GM18519 (cell line): ENCODE measurements around the gene CDC42SE1.

Experiments used
- ATAC-seq: cut with Tn5 transposase; IDR thresholded peaks from one replicate; pipeline ENCODE4 v1.9.1; 2021; ENCODE audit warnings: mild to moderate bottlenecking, moderate library complexity; ENCODE audit not compliant: unreplicated experiment, low FRiP score

Gene CDC42SE1

DNA sequence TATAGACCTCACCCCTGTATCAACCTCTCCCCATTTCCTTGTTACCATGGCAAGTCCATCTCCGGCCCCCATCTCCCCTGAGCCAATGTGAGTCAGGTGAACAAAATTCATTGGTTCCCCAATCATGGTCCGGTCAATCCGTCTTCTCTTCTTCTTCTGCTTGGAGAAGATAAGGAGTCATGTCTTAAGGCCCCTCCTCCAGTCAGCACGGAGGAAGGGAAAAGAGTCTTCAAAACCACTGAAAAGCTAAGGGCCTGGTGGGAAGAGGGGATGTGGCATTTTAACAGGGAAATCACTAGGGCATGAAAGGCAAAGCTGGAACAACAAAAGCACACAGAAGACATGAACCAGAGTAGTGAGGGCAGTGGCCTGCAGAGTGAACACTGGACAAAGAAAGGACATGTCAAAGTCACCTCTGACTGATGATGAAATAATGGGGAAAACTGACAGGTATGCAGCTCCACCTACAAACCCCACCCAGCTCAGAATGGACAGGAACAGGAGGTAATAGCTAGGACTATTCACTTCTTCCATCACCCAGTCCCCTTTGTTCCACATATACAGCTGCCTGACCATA, 4.4 kb downstream of the CDC42SE1 start:
- ATAC-seq: no peak

DNA sequence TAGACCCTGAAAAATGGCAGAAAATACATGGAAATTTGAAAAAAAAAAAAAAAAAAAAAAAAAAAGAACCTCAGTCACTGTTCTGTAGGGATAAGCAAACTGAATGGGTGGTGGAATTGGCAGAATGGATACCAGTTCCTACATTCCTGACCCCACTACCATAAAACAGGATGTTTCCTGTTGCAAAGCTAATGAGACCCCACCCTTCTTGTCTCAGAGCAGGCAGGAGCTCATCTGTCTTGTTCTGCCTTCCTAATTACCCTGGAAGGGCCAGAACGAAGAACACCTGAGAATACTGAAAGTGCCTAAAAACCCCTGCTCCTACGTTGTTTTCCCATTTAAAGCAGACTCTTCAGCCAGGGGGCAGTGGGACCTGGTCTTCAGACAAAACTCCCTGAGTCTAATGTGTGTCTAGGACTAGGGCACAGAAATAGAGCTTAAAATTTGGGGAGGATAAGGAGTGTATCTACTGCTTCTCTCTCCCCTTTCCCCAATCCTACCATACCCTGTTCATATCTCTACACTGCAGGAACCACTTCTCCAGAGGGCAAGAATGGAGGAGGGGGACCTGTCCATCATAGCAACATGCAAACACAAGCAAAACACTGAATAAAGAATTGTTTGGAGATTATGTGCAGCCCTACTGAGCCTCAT, 7.9 kb downstream of the CDC42SE1 start:
- no peak for ATAC-seq

DNA sequence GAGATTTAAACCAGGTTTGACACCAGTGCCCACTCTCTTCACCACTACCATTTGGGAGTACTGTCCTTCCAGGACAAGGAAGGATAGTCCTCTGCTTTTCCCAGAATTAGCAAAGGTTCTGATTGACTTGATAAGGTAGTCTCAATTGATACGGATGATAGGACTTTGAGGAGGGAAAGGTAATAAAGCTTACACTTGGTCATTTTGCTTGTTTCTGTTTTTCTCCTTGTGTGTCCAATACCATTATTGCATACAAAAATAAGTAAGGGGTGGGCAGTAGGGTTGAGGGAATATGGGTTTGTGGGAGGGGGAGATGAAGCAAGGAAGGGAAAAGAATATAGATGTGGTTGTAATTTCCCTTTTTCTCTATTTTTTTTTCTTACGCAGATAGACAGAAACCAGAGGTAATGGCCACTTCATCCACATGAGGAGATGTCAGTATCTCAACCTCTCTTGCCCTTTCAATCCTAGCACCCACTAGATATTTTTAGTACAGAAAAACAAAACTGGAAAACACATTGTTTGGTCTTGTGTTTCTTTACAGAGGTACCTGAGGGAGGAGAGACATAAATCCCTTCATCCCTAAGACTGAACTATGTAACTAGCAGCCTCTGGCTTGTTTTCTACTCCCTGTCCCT, 9.3 kb downstream of the CDC42SE1 start:
- no peak for ATAC-seq

DNA sequence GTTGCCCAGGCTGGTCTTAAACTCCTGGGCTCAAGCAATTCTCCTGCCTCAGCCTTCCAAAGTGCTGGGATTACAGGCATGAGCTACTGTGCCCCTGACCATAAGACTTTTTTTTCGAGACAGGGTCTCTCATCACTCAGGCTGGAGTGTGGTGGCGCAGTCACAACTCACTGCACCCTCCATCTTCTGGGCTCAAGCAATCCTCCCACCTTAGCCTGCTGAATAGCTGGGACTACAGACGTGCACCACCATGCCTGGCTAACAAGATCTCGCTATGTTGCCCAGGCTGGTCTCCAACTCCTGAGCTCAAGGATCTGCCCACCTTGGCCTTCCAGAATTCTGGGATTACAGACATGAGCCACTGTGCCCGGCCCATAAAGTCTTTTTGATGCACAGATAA, 10.0 kb downstream of the CDC42SE1 start:
- no peak for ATAC-seq

DNA sequence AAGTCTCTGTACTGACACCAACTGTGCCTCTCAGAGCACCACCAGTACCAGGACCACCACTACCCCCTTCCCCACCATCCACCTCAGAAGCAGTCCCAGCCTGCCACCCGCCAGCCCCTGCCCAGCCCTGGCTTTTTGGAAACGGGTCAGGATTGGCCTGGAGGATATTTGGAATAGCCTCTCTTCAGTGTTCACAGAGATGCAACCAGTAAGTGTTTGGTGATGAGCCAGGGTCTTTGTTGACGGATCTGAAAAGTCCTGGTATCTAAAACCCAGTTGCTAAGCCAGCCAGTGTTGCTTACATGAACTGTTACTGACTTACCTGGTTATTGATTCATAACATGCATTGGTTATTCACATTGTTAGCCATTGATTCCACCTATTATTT, 10.8 kb downstream of the CDC42SE1 start:
- no peak for ATAC-seq

DNA sequence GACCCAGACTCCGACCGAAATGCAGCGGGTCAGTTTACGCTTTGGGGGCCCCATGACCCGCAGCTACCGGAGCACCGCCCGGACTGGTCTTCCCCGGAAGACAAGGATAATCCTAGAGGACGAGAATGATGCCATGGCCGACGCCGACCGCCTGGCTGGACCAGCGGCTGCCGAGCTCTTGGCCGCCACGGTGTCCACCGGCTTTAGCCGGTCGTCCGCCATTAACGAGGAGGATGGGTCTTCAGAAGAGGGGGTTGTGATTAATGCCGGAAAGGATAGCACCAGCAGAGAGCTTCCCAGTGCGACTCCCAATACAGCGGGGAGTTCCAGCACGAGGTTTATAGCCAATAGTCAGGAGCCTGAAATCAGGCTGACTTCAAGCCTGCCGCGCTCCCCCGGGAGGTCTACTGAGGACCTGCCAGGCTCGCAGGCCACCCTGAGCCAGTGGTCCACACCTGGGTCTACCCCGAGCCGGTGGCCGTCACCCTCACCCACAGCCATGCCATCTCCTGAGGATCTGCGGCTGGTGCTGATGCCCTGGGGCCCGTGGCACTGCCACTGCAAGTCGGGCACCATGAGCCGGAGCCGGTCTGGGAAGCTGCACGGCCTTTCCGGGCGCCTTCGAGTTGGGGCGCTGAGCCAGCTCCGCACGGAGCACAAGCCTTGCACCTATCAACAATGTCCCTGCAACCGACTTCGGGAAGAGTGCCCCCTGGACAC, 11.3 kb downstream of the CDC42SE1 start:
- no peak for ATAC-seq

DNA sequence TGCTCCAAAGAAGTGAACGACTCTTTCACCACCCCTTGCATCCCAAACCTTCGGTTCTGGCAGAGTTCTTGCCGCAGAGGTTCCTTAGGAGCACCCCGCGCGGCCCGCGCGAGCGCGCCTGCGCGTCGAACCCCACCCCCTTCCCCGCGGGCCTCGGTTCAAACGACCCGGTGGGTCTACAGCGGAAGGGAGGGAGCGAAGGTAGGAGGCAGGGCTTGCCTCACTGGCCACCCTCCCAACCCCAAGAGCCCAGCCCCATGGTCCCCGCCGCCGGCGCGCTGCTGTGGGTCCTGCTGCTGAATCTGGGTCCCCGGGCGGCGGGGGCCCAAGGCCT, 11.9 kb downstream of the CDC42SE1 start, which contains the start of gene C1orf56:
Gene C1orf56 (plus strand): TSS at position 161 of the 334 bp plus-strand sequence. CDS start 97 bp downstream, at position 258.
- no peak for ATAC-seq

- ATAC-seq: no peak
Measured at GRCh38 chr1:151043163-151043562, 16.3 kb downstream of the CDC42SE1 start.

- ATAC-seq: no peak
Measured at GRCh38 chr1:151039521-151039920, 19.9 kb downstream of the CDC42SE1 start.

- no peak for ATAC-seq
Measured at GRCh38 chr1:151037032-151037431, 22.4 kb downstream of the CDC42SE1 start.

DNA sequence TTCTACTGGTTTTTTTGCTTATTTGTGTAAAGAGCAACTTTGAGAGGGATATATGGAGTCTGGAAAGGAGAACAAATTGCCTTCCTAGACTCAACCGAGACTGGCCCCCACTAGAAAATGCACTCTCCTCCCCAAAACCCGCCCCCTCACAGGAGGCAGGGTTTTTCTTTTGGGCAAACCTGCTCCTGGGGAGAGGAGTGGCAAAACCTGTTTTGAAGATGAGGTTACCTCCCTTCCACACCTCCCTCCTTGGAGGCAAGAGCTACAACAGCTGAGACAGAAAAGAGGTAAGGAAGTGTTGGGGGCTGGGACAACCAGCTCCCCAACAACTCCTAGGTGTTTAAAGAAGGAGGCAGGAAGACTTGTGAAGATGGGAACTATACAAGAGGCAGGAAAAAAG, 23.1 kb downstream of the CDC42SE1 start, which contains the start of gene BNIPL:
Gene BNIPL (plus strand): TSS at position 231 of the 400 bp plus-strand sequence. CDS start 140 bp downstream, at position 371.
- ATAC-seq: no peak

DNA sequence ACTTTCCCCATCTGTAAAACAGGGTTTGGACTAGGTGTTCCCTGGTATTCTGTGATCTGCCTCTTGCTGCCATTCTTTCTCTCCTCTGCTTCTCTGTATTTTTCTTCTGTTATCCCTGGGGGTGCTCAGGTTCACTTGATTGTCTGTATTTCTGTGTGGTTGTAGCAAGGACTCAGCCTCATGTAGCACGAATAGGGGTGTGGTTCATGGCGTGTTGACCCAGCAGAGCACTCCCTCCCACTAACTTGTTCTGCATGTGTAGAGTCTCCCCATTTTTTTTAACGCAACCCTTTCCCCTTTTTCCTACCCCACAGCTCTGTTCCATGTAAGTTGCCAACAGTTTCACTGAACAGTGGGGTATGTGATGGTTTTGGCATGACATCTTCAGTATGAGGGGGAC, 24.3 kb downstream of the CDC42SE1 start:
- ATAC-seq: no peak

- ATAC-seq: no peak
Measured at GRCh38 chr1:151032164-151032563, 27.3 kb downstream of the CDC42SE1 start.

DNA sequence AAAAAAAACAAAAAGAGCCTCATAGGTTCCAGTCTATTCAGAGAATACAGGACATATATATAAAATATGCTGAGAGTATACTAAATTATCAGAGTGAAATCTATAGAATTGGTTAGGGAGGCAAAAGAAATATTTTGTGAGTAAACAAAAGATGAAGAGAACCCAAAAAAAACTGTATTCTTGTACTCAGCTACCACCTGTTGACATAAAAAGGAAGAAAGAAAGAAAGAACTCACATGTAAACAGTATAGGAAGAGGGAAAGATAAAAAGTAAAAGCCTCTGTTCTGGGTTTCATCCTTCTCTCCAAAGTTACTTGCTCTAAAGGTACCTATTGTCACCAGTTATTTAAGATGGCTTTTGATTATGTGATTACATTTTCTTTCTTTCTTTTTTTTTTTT, 33.0 kb downstream of the CDC42SE1 start:
- no peak for ATAC-seq

DNA sequence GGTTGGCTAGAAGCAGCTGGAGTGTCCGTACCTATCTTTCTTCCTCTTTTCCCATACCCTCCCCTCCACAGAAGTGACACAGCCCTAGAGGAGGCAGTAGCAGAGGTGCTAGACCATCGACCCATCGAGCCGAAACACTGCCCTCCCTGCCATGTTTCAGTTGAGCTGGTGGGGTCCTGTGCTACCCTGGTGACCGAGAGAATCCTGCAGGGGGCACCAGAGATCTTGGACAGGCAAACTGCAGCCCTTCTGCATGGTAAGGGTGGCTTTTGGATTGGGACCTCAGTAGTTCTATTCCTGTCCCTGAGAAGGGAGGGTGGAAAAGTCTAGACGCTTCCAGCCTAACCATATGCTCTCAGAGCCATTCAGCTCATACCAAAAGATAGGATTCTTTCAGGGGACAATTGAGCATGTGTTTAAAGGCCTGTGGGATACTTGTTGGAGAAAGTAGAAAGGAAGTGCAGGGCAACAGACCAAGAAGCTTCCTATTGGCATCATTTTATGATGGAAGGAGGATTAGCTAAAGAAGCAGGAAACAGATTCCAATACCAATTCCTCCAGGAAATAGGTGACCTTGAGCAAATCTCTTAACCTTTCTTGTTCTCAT, 34.8 kb downstream of the CDC42SE1 start:
- no peak for ATAC-seq

DNA sequence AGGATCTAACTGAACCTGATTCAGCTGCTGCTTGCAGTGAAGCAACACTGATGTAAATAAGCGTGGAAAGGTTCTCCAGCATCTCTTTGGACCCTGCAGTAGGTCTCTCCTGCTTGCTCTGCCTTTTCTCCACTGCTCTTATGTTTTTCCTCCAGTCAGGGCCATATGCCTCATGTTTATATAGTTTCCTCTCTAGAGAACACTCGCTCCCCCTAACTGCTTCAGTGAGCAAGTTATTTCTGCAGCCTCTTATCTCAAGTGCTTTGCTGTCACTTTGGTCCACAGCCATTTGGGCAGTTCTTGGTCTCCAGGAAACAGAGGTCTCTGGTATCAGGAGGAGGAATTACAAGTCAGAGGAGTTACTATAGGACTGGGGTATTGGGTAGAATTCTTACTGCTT, 45.9 kb downstream of the CDC42SE1 start:
- no peak for ATAC-seq

DNA sequence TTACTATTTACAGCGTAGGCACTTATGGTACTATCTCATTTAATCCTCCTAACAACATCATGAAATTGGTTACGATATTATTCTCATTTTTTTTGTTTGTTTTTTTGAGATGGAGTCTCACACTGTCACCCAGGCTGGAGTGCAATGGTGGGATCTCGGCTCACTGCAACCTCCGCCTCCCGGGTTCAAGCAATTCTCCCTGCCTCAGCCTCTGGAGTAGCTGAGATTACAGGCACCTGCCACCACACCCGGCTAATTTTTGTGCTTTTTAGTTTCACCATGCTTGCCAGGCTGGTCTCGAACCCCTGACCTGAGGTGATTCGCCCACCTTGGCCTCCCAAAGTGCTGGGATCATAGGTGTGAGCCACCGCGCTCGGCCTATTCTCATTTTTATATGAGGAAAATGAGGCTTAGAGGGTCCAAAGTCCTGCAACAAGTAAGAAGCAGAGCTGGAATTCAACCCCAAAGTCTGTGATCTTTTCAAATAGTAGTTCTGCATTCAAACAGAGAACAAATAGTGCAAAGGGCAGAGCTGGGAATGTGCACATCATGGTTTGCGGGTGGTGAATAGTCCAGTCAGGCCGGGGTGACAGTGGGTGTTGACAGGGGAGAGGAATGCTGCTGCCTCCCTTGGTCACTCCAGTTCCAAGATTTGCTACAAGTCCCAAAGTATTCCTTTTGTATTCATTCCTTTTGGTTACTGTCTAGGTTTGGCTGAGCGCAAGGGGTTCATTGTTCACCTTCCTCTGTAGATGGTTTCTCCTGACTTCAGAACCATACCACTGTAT, 46.5 kb downstream of the CDC42SE1 start:
- no peak for ATAC-seq

- no peak for ATAC-seq
Measured at GRCh38 chr1:151011154-151011850, 48.1 kb downstream of the CDC42SE1 start.

- ATAC-seq: no peak
Measured at GRCh38 chr1:151010346-151010726, 49.1 kb downstream of the CDC42SE1 start.
